PC-3 (cell line): Measurements from ENCODE around the gene PPCDC.

Source experiments
- EZH2 ChIP-seq: fragments of 300-600 bp; sonication (generic); IDR thresholded peaks from one replicate; pipeline ENCODE4 v1.6.1; 2017; ENCODE audit warnings: antibody characterized with exemption, mild to moderate bottlenecking, low read length; ENCODE audit not compliant: unreplicated experiment
- EZH2phosphoT487 ChIP-seq: fragments of 300-600 bp; sonication (generic); IDR thresholded peaks from 2 replicates; pipeline ENCODE4 v1.6.1; 2018; ENCODE audit warnings: mild to moderate bottlenecking, antibody characterized with exemption, low read length, borderline replicate concordance
- TF ChIP-seq, protein P1 (sequence below): fragments of 300-600 bp; sonication (generic); conservative IDR thresholded peaks from 2 replicates; pipeline ENCODE4 v1.5.1; 2017; ENCODE audit warnings: antibody characterized with exemption, low read depth, mild to moderate bottlenecking, low read length

DNA sequence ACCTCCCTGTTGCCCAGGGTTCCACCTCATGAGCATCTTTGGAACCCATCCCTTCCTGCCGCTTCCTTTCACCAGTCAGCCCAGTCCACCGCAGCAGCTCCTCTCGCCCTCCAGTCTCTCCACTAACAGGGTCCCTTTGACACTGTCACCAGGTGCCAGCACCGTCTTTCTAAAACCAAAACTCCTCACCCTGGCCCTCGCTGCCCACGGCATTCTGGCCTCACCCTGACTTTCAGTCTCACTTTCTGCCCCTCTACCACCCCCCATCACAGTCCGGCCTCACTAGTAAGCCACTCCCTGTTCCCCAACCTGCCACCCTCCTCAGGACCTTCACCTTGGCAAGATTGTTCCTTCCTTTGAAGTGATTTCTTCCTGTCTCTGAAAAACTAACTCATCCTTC is 4.2 kb downstream of the PPCDC start:
- TF ChIP-seq, protein P1, sequence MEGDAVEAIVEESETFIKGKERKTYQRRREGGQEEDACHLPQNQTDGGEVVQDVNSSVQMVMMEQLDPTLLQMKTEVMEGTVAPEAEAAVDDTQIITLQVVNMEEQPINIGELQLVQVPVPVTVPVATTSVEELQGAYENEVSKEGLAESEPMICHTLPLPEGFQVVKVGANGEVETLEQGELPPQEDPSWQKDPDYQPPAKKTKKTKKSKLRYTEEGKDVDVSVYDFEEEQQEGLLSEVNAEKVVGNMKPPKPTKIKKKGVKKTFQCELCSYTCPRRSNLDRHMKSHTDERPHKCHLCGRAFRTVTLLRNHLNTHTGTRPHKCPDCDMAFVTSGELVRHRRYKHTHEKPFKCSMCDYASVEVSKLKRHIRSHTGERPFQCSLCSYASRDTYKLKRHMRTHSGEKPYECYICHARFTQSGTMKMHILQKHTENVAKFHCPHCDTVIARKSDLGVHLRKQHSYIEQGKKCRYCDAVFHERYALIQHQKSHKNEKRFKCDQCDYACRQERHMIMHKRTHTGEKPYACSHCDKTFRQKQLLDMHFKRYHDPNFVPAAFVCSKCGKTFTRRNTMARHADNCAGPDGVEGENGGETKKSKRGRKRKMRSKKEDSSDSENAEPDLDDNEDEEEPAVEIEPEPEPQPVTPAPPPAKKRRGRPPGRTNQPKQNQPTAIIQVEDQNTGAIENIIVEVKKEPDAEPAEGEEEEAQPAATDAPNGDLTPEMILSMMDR = no peak
- TF ChIP-seq EZH2phosphoT487 = no peak
- TF ChIP-seq EZH2 = no peak
